Measurements from ENCODE around the gene TSPAN10.

Gene TSPAN10

DNA sequence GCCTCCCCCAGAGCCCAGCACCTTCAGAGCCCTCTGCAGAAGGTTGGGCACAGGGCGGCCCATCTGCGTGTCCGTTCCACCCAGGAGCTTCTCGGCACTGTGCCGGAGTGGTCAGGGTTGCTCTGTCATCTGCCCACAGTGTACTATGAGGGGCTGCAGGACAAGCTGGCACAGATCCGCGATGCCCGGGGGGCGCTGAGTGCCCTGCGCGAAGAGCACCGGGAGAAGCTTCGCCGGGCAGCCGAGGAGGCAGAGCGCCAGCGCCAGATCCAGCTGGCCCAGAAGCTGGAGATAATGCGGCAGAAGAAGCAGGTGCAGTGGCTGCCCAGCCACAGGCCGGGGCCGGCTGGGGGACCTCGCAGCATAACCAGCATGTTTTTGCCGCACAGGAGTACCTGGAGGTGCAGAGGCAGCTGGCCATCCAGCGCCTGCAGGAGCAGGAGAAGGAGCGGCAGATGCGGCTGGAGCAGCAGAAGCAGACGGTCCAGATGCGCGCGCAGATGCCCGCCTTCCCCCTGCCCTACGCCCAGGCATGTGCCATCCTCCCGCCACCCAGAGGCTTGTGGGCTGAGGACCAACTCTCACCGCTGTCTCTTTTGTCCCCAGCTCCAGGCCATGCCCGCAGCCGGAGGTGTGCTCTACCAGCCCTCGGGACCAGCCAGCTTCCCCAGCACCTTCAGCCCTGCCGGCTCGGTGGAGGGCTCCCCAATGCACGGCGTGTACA, 59.4 kb downstream of the TSPAN10 start:
- no peak overlapping the region for H3K4me3 ChIP-seq (ENCODE audit: control insufficient read depth, low read depth, low read length)
- DNase-seq (ENCODE audit: low read depth) = no peak
- TF ChIP-seq, protein P1, sequence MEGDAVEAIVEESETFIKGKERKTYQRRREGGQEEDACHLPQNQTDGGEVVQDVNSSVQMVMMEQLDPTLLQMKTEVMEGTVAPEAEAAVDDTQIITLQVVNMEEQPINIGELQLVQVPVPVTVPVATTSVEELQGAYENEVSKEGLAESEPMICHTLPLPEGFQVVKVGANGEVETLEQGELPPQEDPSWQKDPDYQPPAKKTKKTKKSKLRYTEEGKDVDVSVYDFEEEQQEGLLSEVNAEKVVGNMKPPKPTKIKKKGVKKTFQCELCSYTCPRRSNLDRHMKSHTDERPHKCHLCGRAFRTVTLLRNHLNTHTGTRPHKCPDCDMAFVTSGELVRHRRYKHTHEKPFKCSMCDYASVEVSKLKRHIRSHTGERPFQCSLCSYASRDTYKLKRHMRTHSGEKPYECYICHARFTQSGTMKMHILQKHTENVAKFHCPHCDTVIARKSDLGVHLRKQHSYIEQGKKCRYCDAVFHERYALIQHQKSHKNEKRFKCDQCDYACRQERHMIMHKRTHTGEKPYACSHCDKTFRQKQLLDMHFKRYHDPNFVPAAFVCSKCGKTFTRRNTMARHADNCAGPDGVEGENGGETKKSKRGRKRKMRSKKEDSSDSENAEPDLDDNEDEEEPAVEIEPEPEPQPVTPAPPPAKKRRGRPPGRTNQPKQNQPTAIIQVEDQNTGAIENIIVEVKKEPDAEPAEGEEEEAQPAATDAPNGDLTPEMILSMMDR (conservative IDR thresholded peaks at IDR 0.05; ENCODE audit: control insufficient read depth, insufficient read depth, low read depth, low read length) = no peak

DNA sequence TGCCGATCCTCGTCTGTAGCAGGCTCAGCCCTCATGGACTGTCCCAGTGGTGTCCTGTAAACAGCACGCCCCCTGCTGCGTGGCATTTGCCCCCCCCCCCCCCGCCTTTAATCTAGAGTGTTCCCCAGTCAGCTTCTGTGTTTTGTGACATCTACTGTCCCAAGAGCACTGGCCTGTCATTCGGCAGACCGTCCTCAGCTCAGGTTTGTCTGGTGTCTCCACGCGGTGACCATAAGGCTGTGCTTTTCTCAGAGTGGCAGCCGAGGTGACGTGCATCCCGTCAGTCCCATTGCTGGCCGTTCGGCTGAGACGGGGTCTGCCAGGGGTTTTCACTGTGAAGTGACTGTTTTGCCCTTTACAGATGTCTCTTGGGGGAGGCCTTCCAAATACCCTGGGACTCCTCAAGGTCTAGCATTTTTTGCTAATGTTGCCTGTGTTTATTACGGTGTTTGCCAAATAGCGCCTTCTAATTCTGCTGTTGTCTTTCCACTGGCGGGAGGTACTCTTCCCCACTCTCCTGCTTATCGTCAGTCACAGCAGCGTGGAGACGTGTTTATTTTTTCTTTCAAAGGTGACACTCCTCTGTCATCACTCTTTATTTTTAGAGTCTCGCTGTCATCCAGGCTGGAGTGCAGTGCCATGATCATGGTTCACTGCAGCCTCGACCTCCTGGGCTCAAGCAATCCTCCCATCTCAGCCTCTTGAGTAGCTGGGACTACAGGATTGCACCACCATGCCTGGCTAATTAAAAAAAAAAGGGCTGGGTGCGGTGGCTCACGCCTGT, 60.5 kb downstream of the TSPAN10 start:
- TF ChIP-seq, protein P1 (conservative IDR thresholded peaks at IDR 0.05; ENCODE audit: control insufficient read depth, insufficient read depth, low read depth, low read length) = no peak
- no peak overlapping the region for H3K4me3 ChIP-seq (ENCODE audit: control insufficient read depth, low read depth, low read length)
- no peak for DNase-seq (ENCODE audit: low read depth)

Data from fibroblast of mammary gland (primary cell).